K562 (cell line): ENCODE measurements around the gene ZBTB25. TPM values are rescaled to one million over a fixed set of nuclear protein-coding genes. Genes with fewer than 3 reads are reported as not detected.
A peak's percentile ranks its signal among the peaks of the same experiment; 100 is the strongest.

ENCODE experiments used
- BRD9 ChIP-seq: fragments of 450-650 bp; IDR thresholded peaks from 2 replicates; pipeline ENCODE4 v1.6.1; 2018; ENCODE audit warnings: low read depth; ENCODE audit not compliant: partially characterized antibody
- CHD4 ChIP-seq: fragments of 200-600 bp; sonication (generic); IDR thresholded peaks from 3 replicates; pipeline ENCODE4 v1.6.1; 2012; ENCODE audit warnings: low read depth, mild to moderate bottlenecking, mixed read lengths, low read length, inconsistent platforms; ENCODE audit not compliant: insufficient read depth, insufficient replicate concordance, poor library complexity, severe bottlenecking
- CREB1 ChIP-seq, 2 experiments: sonication (generic) in 1 of 2; formaldehyde crosslinking in 1 of 2; IDR thresholded peaks; 2 replicates each; pipeline versions ENCODE4 v1.6.1 to v1.8.0; 2012 to 2022; ENCODE audit warnings: inconsistent platforms in 1 of 2, mild to moderate bottlenecking in 1 of 2, missing genetic modification reagents in 1 of 2, moderate library complexity in 1 of 2
- CXXC5 ChIP-seq: fragments of 250-450 bp; sonication (Bioruptor Pico); IDR thresholded peaks from 2 replicates; pipeline ENCODE4 v1.8.0; 2022; ENCODE audit warnings: inconsistent platforms, mild to moderate bottlenecking, moderate library complexity
- MCM2 ChIP-seq: fragments of 450-650 bp; IDR thresholded peaks from 2 replicates; pipeline ENCODE4 v1.6.1; 2017; ENCODE audit warnings: low read depth, mild to moderate bottlenecking
- MTA3 ChIP-seq: fragments of 450-650 bp; formaldehyde crosslinking; IDR thresholded peaks from 2 replicates; pipeline ENCODE4 v1.6.1; 2017; ENCODE audit warnings: mild to moderate bottlenecking, borderline replicate concordance
- OTX1 ChIP-seq: fragments of 450-650 bp; formaldehyde crosslinking; IDR thresholded peaks from 2 replicates; pipeline ENCODE4 v1.4.0; 2022; ENCODE audit warnings: mild to moderate bottlenecking
- PHB ChIP-seq: fragments of 250-450 bp; sonication (Bioruptor Pico); IDR thresholded peaks from 2 replicates; pipeline ENCODE4 v1.5.0; 2021
- PHF8 ChIP-seq: fragments of 200-600 bp; sonication (generic); IDR thresholded peaks from 2 replicates; pipeline ENCODE4 v1.6.1; 2012; ENCODE audit warnings: mixed run types, mild to moderate bottlenecking, inconsistent platforms, low read length, moderate library complexity, borderline replicate concordance
- POLR2A ChIP-seq: fragments of 450-650 bp; conservative IDR thresholded peaks from 2 replicates; pipeline ENCODE4 v1.6.1; 2016
- POU5F1 ChIP-seq: fragments of 150-350 bp; IDR thresholded peaks from 2 replicates; pipeline ENCODE4 v1.6.1; 2014; ENCODE audit warnings: borderline replicate concordance, low read length, low read depth, mild to moderate bottlenecking; ENCODE audit not compliant: partially characterized antibody
- RB1 ChIP-seq: fragments of 450-650 bp; IDR thresholded peaks from 2 replicates; pipeline ENCODE4 v1.6.1; 2017; ENCODE audit warnings: low read depth, mild to moderate bottlenecking
- RBFOX2 ChIP-seq: fragments of 200-400 bp; formaldehyde crosslinking; IDR thresholded peaks from 2 replicates; pipeline ENCODE4 v1.6.1; 2017; ENCODE audit warnings: low read depth, mild to moderate bottlenecking, low read length, moderate library complexity
- RBM15 ChIP-seq: fragments of 200-400 bp; formaldehyde crosslinking; IDR thresholded peaks from 2 replicates; pipeline ENCODE4 v1.6.1; 2018; ENCODE audit warnings: mild to moderate bottlenecking, low read length, moderate library complexity; ENCODE audit not compliant: insufficient read depth
- RBM22 ChIP-seq: fragments of 200-400 bp; formaldehyde crosslinking; IDR thresholded peaks from 2 replicates; pipeline ENCODE4 v1.6.1; 2018; ENCODE audit warnings: low read length, low read depth; ENCODE audit not compliant: poor library complexity, severe bottlenecking
- SIN3A ChIP-seq, 2 experiments: fragments of 150-350 bp in 1 of 2; IDR thresholded peaks; 2 replicates each; pipeline ENCODE4 v1.6.1; 2011 to 2016; ENCODE audit warnings: borderline replicate concordance in 2 of 2, low read depth in 2 of 2, low read length in 2 of 2, mild to moderate bottlenecking in 2 of 2, moderate library complexity in 2 of 2; ENCODE audit not compliant: control insufficient read depth in 1 of 2
- SNIP1 ChIP-seq: fragments of 450-650 bp; IDR thresholded peaks from 2 replicates; pipeline ENCODE4 v1.7.1; 2017; ENCODE audit warnings: low read depth, mild to moderate bottlenecking
- SRSF9 ChIP-seq: fragments of 200-400 bp; formaldehyde crosslinking; IDR thresholded peaks from 2 replicates; pipeline ENCODE4 v1.6.1; 2017; ENCODE audit warnings: low read depth, low read length, borderline replicate concordance
- TCF7L2 ChIP-seq: fragments of 150-350 bp; IDR thresholded peaks from 2 replicates; pipeline ENCODE4 v1.6.1; 2016; ENCODE audit warnings: low read depth, mild to moderate bottlenecking, low read length, moderate library complexity
- THRAP3 ChIP-seq: fragments of 450-650 bp; IDR thresholded peaks from 2 replicates; pipeline ENCODE4 v1.6.1; 2016; ENCODE audit warnings: mild to moderate bottlenecking, inconsistent platforms, borderline replicate concordance
- TRIM25 ChIP-seq: fragments of 450-650 bp; IDR thresholded peaks from 2 replicates; pipeline ENCODE4 v1.7.0; 2016; ENCODE audit warnings: borderline replicate concordance
- UBTF ChIP-seq, 2 experiments: IDR thresholded peaks; 2 replicates each; pipeline ENCODE4 v1.6.1; 2012; ENCODE audit warnings: improper control_type of control experiment in 2 of 2, low read depth in 2 of 2, low read length in 2 of 2, borderline replicate concordance in 1 of 2
- ZNF263 ChIP-seq: sonication (generic); formaldehyde crosslinking; IDR thresholded peaks from 2 replicates; pipeline ENCODE4 v1.8.0; 2022; ENCODE audit warnings: mild to moderate bottlenecking, missing genetic modification reagents, borderline replicate concordance
- ZNF444 ChIP-seq: fragments of 250-450 bp; sonication (Bioruptor Pico); IDR thresholded peaks from 2 replicates; pipeline ENCODE4 v1.4.0; 2020; ENCODE audit warnings: mild to moderate bottlenecking, moderate library complexity
- polyA plus RNA-seq, 8 experiments: library from polyadenylated mRNA; depleted of rRNA in 4 of 8; stranded (reverse) in 5 of 8; unstranded in 3 of 8; fragments of >200 nt; fragmentation: Nextera tagmentation in 2 of 8; fragmentation: Illumina TruSeq in 1 of 8; extraction: Ambion mirVana in 2 of 8; extraction: Trizol in 1 of 8; gene quantifications; 2 replicates each; pipeline versions ENCODE4 v1.2.1 to v1.2.3, GENCODE V29; 2011 to 2014; ENCODE audit warnings: inconsistent platforms in 1 of 8, missing spikeins in 1 of 8
- total RNA-seq, 7 experiments: library from RNA; depleted of rRNA in 6 of 7; stranded (reverse); fragments of >200 nt in 6 of 7; fragmentation: Illumina TruSeq in 2 of 7; extraction: Trizol in 2 of 7; gene quantifications; 2 replicates each; pipeline versions ENCODE4 v1.2.1 to v1.2.3, GENCODE V29; 2011 to 2021; ENCODE audit warnings: low replicate concordance in 1 of 7

Gene ZBTB25
- total and polyA plus RNA-seq, 9 of the 15 experiments (the other 6 are each of a cell fraction or from before 2014, with no cell fraction given), result 0.61 to 3.9 (median 2.3) TPM

- TF ChIP-seq UBTF (IDR thresholded peaks at IDR 0.05; ENCODE audit: borderline replicate concordance in 1 of 2, low read depth in 2 of 2, low read length in 2 of 2) (peak in 1 of 2 experiments; percentile 15; a peak in 1 of 4 replicates), PHF8 (peak; percentile 66), RBM15 (no peak), MCM2 (no peak), TCF7L2 (no peak), ZNF444 (CRISPR knock-in tag) (no peak), PHB (CRISPR knock-in tag) (no peak), THRAP3 (no peak), BRD9 (no peak), SRSF9 (no peak), POU5F1 (no peak), RBM22 (no peak), ZNF263 (CRISPR knock-in tag) (no peak), POLR2A (peak; percentile 72), TRIM25 (no peak), CREB1 (IDR thresholded peaks at IDR 0.05) (0 out of 2 replicates have a peak, but pooled peaks have one; percentile 15), CREB1 (CRISPR knock-in tag; IDR thresholded peaks at IDR 0.05) (peak; percentile 51; the same call in 1 of the 2 replicates), CHD4 (no peak), CXXC5 (CRISPR knock-in tag) (peak; percentile 91), SIN3A (IDR thresholded peaks at IDR 0.05; ENCODE audit: borderline replicate concordance in 2 of 2, control insufficient read depth in 1 of 2, low read depth in 2 of 2, low read length in 2 of 2) (no peak; a peak in 1 of 4 replicates), OTX1 (CRISPR knock-in tag) (no peak), RBFOX2 (peak; percentile 83), SNIP1 (no peak), MTA3 (0 out of 2 replicates have a peak, but pooled peaks have one; percentile 19), RB1 (peak; percentile 62; the same call in 1 of the 2 replicates)
These were observed at the start of gene ZBTB25 (continued) for GRCh38 chr14:64503434-64504309.
